Measurements from ENCODE around the gene ARHGAP25. TPM values are rescaled to one million over a fixed set of nuclear protein-coding genes. Genes with fewer than 3 reads are reported as not detected.

ARHGAP25 gene
- total and polyA plus RNA-seq, 2 donors (not counting 3 experiments of a cell fraction or from before 2014, with no cell fraction given), result 0.50 to 2.0 TPM

DNA sequence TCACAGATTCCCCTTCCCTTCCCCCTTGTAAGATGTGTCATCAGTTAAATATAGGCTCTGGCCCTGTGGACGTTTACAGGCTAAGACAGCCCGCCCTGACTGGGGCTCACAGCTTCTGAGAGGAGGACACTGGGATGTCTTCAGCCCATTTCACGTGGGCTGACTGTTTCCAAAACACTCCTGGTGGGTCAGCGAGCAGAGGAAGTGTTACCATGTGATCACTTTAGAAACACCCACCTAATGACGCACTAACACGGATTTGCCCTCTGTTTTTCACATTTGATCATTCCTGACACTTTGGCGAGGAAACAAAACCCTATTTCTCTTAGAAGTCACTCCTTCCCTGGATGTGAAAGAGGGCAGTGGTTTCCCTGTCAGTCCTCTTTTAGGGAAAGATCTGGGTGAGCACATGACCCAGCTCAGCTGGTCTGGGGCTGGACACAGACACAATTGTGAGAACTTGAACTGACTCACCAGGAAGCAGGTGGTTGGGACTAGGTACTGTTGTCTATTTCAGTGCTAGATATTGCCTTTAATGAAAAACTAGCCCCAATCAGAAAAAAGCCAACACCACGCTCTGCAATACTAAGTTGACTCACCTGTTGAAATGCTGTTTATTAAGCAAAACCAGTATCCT, 97.7 kb downstream of the ARHGAP25 start:
- Histone ChIP-seq H4K20me1 (replicated peaks; ENCODE audit: control insufficient read depth, extremely low read depth, insufficient read depth, low read length) (no peaks in the 10 kb centered on the region), H3K27ac (ENCODE audit: insufficient read depth, low read depth, low read length) (peak overlapping the region; percentile 95), H3K9me1 (replicated peaks; ENCODE audit: control insufficient read depth, extremely low read depth, insufficient read depth, low read length) (no peaks in the 10 kb centered on the region), H3K9me3 (replicated peaks; ENCODE audit: control insufficient read depth, insufficient read depth, low read length) (no peaks in the 10 kb centered on the region), H3K27me3 (ENCODE audit: control insufficient read depth in 2 of 2, insufficient read depth in 2 of 2, low read length in 2 of 2) (no peaks in the 10 kb centered on the region), H3K4me1 (ENCODE audit: control insufficient read depth, extremely low read depth, insufficient read depth, low read length) (peaks cover 41% of the 10 kb centered on the region), H3K4me3 (replicated peaks in 1 of 3; ENCODE audit: insufficient read depth in 1 of 3, low read depth in 1 of 3, low read length in 3 of 3) (peak overlapping the region in 1 of 3 experiments; percentile 4), H3K36me3 (ENCODE audit: control insufficient read depth in 2 of 2, extremely low read depth in 1 of 2, insufficient read depth in 2 of 2, low read length in 2 of 2) (no peaks in the 10 kb centered on the region), H3K4me2 (ENCODE audit: insufficient read depth, low read length) (peak overlapping the region; percentile 50), H3K9ac (replicated peaks; ENCODE audit: extremely low read depth, insufficient read depth, low read length) (peak overlapping the region; percentile 84), H3K79me2 (ENCODE audit: control insufficient read depth, insufficient read depth, low read length) (no peaks in the 10 kb centered on the region), H2AFZ (ENCODE audit: low read depth, low read length) (peak overlapping the region; percentile 38)
- ChIA-PET CTCF (interaction anchor here (0.6 to 3.4 kb wide), 8 partner anchors 17 to 123 kb away, joined by 3 to 23 read pairs (median 4); no protein-coding TSS in a partner anchor), POLR2A (no interaction called here)
- peak; percentile 85 for FAIRE-seq
- dilution Hi-C loops (cut with MboI; ENCODE audit: extremely low pct_ligation_motif_present, low sequenced_read_pairs), result no loop called here
- TF ChIP-seq MYC (IDR thresholded peaks at IDR 0.05; ENCODE audit: low read depth, low read length), result peak; percentile 13
- peak; percentile 75 for TF ChIP-seq FOS (IDR thresholded peaks at IDR 0.05; ENCODE audit: borderline replicate concordance, insufficient read depth, low read length)
- peak; percentile 87 for TF ChIP-seq JUN (IDR thresholded peaks at IDR 0.05; ENCODE audit: borderline replicate concordance, insufficient read depth, insufficient read length, low read depth)
- peak; percentile 11 for TF ChIP-seq POLR2A (IDR thresholded peaks at IDR 0.05; ENCODE audit: low read depth, low read length)
- TF ChIP-seq CTCF (IDR thresholded peaks at IDR 0.05; ENCODE audit: extremely low read depth in 1 of 2, insufficient read depth in 1 of 2, low read depth in 1 of 2, low read length in 2 of 2), result no peak
- TF ChIP-seq, protein P1, sequence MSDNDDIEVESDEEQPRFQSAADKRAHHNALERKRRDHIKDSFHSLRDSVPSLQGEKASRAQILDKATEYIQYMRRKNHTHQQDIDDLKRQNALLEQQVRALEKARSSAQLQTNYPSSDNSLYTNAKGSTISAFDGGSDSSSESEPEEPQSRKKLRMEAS (IDR thresholded peaks at IDR 0.05; ENCODE audit: insufficient read depth, insufficient read length), result no peak
- TF ChIP-seq POLR2AphosphoS5 (IDR thresholded peaks at IDR 0.05; ENCODE audit: insufficient read depth, low read depth, low read length), result peak; percentile 22
- no peak for TF ChIP-seq EZH2 (IDR thresholded peaks at IDR 0.05; ENCODE audit: borderline replicate concordance, low read depth, low read length, severe bottlenecking)
- intact Hi-C loops (cut with micrococcal nuclease), result loop anchor here (1.0 to 5.0 kb wide), 7 partner anchors 17 to 1310 kb away; partner anchors contain the start of genes APLF, BMP10 and FBXO48
- DNase-seq (ENCODE audit: low read depth, low spot score), result peak; percentile 97
- TSS peak; percentile 91 for BruUV-seq (replicated peaks)

All from endothelial cell of umbilical vein (primary cell).